Erythroblast (primary cell): ENCODE results near the gene ATN1.
"Not testable (repeated sequence)": the region's sequence is repeated elsewhere in the genome, so short reads cannot be mapped to it uniquely, and the experiment has no call there.

Source experiments
- GATA1 ChIP-seq: IDR thresholded peaks from 2 replicates; pipeline ENCODE4 v1.6.1; 2011; ENCODE audit warnings: low read depth, mild to moderate bottlenecking, control low read depth, low read length, moderate library complexity
- POLR2A ChIP-seq: IDR thresholded peaks from 2 replicates; pipeline ENCODE4 v1.6.1; 2011; ENCODE audit warnings: mild to moderate bottlenecking, low read length

DNA sequence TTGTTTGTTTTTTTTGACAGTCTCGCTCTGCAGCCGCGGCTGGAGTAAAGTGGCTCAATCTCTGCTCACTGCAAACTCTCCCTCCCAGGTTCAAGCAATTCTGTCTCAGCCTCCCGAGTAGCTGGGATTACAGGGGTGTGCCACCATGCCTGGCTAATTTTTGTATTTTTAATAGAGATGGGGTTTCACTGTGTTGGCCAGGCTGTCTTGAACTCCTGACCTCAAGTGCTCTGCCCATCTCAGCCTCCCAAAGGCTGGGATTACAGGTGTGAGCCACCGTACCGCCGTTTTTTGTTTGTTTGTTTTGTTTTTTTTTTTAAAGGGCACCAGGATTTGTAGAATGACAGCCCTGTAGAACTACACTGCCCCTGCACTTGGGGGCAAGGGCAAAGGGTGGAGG lies 39.0 kb upstream of the ATN1 start:
- TF ChIP-seq POLR2A, GATA1: not testable (repeated sequence)
